ENCODE measurements around the gene TTC28.

The TTC28 gene

DNA sequence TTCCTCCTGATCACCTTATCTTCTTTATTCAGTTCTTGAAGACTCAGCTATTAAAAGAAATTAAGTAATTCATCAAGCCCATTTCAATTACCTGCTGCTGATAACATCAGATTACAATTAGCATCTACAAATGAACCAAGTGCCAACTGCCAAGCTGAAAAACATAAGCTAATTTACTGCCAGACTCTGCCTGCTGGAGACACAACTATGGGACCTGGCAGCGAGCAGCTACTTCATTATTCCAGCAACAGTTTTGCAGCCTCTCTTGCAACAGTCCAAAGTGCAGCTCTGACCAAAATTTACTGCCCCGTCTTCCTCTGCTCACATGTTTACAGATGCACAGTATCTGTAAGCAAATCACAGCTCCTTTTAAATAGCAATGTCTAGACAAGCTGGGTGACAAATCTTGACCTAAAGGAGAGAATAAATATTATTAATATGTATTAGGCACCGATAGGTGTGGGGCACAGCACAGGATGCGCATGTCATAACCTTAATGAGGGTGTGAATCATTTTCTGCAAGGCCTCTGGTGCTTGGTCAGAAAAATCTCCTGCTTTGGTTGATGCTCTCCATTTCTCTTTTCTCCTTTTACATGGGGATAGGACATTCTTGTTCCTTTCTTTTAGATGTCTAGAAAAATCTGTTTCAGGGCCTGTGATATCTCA is 528.4 kb downstream of the TTC28 start:
- H3K27me3 ChIP-seq (ENCODE audit: insufficient read depth, low read length, poor library complexity): no peaks in the 10 kb centered on the region
- no peaks in the 10 kb centered on the region for H3K79me2 ChIP-seq (ENCODE audit: control insufficient read depth, insufficient read depth, low read length)
- H3K79me1 ChIP-seq (ENCODE audit: low read length): no peaks in the 10 kb centered on the region
- no peak overlapping the region for H3K23ac ChIP-seq (ENCODE audit: low read length)
- H4K8ac ChIP-seq (ENCODE audit: low read depth, low read length): no peak overlapping the region
- no peak overlapping the region for H3K4ac ChIP-seq (ENCODE audit: low read depth, low read length)
- no peak overlapping the region for H2BK120ac ChIP-seq (ENCODE audit: low read depth, low read length)
- H3K9ac ChIP-seq (ENCODE audit: low read length): no peak overlapping the region
- no peak overlapping the region for H3K18ac ChIP-seq (ENCODE audit: low read length)
- H2BK5ac ChIP-seq (ENCODE audit: low read length): no peak overlapping the region
- no peak overlapping the region for H3K56ac ChIP-seq (ENCODE audit: low read length)
- H3K27ac ChIP-seq (ENCODE audit: low read depth, low read length): no peak overlapping the region
- H2AK5ac ChIP-seq (ENCODE audit: low read length): no peak overlapping the region
- DNase-seq: no peak
- no peak overlapping the region for H4K5ac ChIP-seq (ENCODE audit: low read length)
- no peak overlapping the region for H3K4me3 ChIP-seq (ENCODE audit: low read length)
- WGBS (ENCODE audit: extremely low coverage, insufficient coverage, low lambda C conversion rate): no CpG with 5 or more reads among the region's 4 CpGs
- H3K4me2 ChIP-seq (ENCODE audit: low read length): no peak overlapping the region
- no peaks in the 10 kb centered on the region for H3K36me3 ChIP-seq (ENCODE audit: control insufficient read depth, insufficient read depth, low read length)
- no peaks in the 10 kb centered on the region for H3K4me1 ChIP-seq (ENCODE audit: control insufficient read depth, low read depth, low read length)
- no peak overlapping the region for H2BK15ac ChIP-seq (replicated peaks; ENCODE audit: low read depth)

DNA sequence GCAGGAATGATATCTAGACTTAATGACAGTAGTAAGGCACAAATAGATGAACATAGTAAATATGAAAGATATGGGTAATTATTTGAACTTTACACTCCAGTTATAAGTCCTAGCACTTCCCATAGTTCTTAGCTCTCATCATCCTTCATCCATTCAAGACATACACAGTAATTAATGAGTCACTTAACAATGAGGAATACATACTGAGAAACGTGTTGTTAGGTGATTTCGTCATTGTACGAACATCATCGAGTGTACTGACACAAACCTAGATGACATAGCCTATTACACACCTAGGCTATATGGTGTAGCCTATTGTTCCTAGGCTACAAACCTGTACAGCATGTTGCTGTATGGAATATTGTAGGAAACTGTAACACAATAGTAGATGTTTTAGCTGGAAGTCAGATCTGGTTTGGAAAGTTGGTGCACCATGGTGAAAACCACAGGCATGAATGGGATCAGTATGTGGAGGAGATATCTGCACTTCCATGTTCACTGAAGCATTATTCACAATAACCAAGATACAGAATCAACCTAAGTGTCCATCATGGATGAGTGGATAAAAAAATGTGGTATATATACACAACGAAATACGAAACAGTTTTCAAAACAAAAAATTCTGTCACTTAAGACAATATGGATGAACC is 530.7 kb downstream of the TTC28 start:
- Histone ChIP-seq H2BK15ac (replicated peaks; ENCODE audit: low read depth) (no peak overlapping the region), H3K4me3 (ENCODE audit: low read length) (no peak overlapping the region), H3K9ac (ENCODE audit: low read length) (no peak overlapping the region), H3K18ac (ENCODE audit: low read length) (no peak overlapping the region), H2AK5ac (ENCODE audit: low read length) (no peak overlapping the region), H3K79me2 (ENCODE audit: control insufficient read depth, insufficient read depth, low read length) (no peaks in the 10 kb centered on the region), H2BK120ac (ENCODE audit: low read depth, low read length) (no peak overlapping the region), H3K27ac (ENCODE audit: low read depth, low read length) (no peak overlapping the region), H4K5ac (ENCODE audit: low read length) (no peak overlapping the region), H3K4ac (ENCODE audit: low read depth, low read length) (no peak overlapping the region), H3K36me3 (ENCODE audit: control insufficient read depth, insufficient read depth, low read length) (no peaks in the 10 kb centered on the region), H3K23ac (ENCODE audit: low read length) (no peak overlapping the region), H3K56ac (ENCODE audit: low read length) (no peak overlapping the region), H2BK5ac (ENCODE audit: low read length) (no peak overlapping the region), H3K4me1 (ENCODE audit: control insufficient read depth, low read depth, low read length) (no peaks in the 10 kb centered on the region), H3K4me2 (ENCODE audit: low read length) (no peak overlapping the region), H3K79me1 (ENCODE audit: low read length) (no peaks in the 10 kb centered on the region), H4K8ac (ENCODE audit: low read depth, low read length) (no peak overlapping the region), H3K27me3 (ENCODE audit: insufficient read depth, low read length, poor library complexity) (no peaks in the 10 kb centered on the region)
- no peak for DNase-seq
- WGBS (ENCODE audit: extremely low coverage, insufficient coverage, low lambda C conversion rate): no CpG with 5 or more reads among the region's 6 CpGs

DNA sequence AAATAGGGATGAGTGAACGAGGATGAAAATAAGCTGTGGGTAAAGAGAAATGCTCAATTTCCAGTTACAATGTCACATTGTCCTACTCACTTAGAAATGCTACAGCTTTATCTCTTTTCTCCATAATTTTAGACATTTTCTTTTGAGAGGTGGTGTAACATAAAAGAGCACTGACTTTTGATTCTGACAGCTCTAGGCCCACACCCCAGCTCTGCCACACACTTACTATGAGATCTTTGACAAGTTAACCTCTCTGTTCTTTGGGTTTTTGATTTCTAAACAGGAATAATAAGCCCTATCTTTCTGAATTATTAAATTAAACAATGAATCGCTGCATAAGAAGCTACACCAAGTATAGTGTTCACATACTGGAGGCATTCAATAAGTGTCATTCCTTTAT is 532.2 kb downstream of the TTC28 start:
- no peak overlapping the region for H2AK5ac ChIP-seq (ENCODE audit: low read length)
- no peak overlapping the region for H3K23ac ChIP-seq (ENCODE audit: low read length)
- H3K4me1 ChIP-seq (ENCODE audit: control insufficient read depth, low read depth, low read length): no peaks in the 10 kb centered on the region
- no peak overlapping the region for H2BK120ac ChIP-seq (ENCODE audit: low read depth, low read length)
- H2BK5ac ChIP-seq (ENCODE audit: low read length): no peak overlapping the region
- H3K18ac ChIP-seq (ENCODE audit: low read length): no peak overlapping the region
- H4K8ac ChIP-seq (ENCODE audit: low read depth, low read length): no peak overlapping the region
- WGBS (ENCODE audit: extremely low coverage, insufficient coverage, low lambda C conversion rate): no CpG with 5 or more reads among the region's 2 CpGs
- no peaks in the 10 kb centered on the region for H3K36me3 ChIP-seq (ENCODE audit: control insufficient read depth, insufficient read depth, low read length)
- H3K9ac ChIP-seq (ENCODE audit: low read length): no peak overlapping the region
- H3K56ac ChIP-seq (ENCODE audit: low read length): no peak overlapping the region
- H3K27ac ChIP-seq (ENCODE audit: low read depth, low read length): no peak overlapping the region
- no peaks in the 10 kb centered on the region for H3K79me1 ChIP-seq (ENCODE audit: low read length)
- H2BK15ac ChIP-seq (replicated peaks; ENCODE audit: low read depth): no peak overlapping the region
- no peak overlapping the region for H3K4me2 ChIP-seq (ENCODE audit: low read length)
- H3K79me2 ChIP-seq (ENCODE audit: control insufficient read depth, insufficient read depth, low read length): no peaks in the 10 kb centered on the region
- H3K4me3 ChIP-seq (ENCODE audit: low read length): no peak overlapping the region
- H3K27me3 ChIP-seq (ENCODE audit: insufficient read depth, low read length, poor library complexity): no peaks in the 10 kb centered on the region
- no peak overlapping the region for H3K4ac ChIP-seq (ENCODE audit: low read depth, low read length)
- no peak overlapping the region for H4K5ac ChIP-seq (ENCODE audit: low read length)
- DNase-seq: no peak

DNA sequence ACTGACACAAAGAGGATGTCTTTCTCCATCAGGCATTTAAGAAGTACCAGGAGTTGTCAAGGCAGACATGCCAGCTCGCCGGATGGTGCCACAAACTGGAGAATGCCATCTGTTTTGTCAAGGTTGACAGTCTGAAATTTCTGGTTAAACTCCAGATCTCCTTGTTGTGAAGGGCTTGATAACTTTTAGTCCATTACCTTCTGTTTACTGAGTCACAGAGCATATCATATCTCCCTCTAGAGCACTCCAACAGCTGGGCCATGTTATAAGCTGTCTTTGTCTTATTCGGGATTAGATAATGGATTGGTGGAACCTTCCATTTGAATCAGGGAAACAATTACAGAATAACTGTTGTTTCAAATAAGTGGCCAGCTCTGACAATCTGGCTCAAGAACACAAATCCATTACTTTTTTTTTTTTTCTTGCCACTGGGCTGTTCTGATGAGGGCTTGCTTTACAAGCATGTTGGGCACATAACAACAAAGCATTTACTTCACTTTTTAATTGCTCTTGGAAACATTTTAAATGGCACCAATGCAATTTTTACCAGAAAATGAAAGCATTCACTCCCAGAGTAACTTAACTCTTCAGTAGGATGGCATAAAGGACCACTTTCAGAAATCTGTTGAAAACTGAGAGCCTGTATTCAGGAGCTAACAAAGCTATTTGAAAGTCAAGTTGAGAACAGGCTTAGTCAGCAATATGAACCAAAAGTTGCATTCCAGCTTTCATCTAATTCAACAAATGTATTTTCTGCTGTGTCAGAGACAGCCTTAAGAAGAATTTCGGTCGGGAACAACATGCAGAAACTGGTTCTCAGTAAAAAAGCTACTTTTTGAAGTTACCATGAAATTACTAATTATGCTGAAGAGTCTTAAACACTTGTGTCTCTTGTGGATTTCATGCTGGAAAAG is 533.0 kb downstream of the TTC28 start:
- Histone ChIP-seq H3K79me1 (ENCODE audit: low read length) (no peaks in the 10 kb centered on the region), H3K27ac (ENCODE audit: low read depth, low read length) (no peak overlapping the region), H4K8ac (ENCODE audit: low read depth, low read length) (no peak overlapping the region), H3K36me3 (ENCODE audit: control insufficient read depth, insufficient read depth, low read length) (no peaks in the 10 kb centered on the region), H2BK5ac (ENCODE audit: low read length) (no peak overlapping the region), H2BK15ac (replicated peaks; ENCODE audit: low read depth) (no peak overlapping the region), H3K9ac (ENCODE audit: low read length) (no peak overlapping the region), H3K4me1 (ENCODE audit: control insufficient read depth, low read depth, low read length) (no peaks in the 10 kb centered on the region), H3K4me3 (ENCODE audit: low read length) (no peak overlapping the region), H3K4me2 (ENCODE audit: low read length) (no peak overlapping the region), H2BK120ac (ENCODE audit: low read depth, low read length) (no peak overlapping the region), H3K4ac (ENCODE audit: low read depth, low read length) (no peak overlapping the region), H3K18ac (ENCODE audit: low read length) (no peak overlapping the region), H3K23ac (ENCODE audit: low read length) (no peak overlapping the region), H3K79me2 (ENCODE audit: control insufficient read depth, insufficient read depth, low read length) (no peaks in the 10 kb centered on the region), H4K5ac (ENCODE audit: low read length) (no peak overlapping the region), H3K27me3 (ENCODE audit: insufficient read depth, low read length, poor library complexity) (no peaks in the 10 kb centered on the region), H2AK5ac (ENCODE audit: low read length) (no peak overlapping the region), H3K56ac (ENCODE audit: low read length) (no peak overlapping the region)
- DNase-seq: no peak
- no CpG with 5 or more reads among the region's 5 CpGs for WGBS (ENCODE audit: extremely low coverage, insufficient coverage, low lambda C conversion rate)

DNA sequence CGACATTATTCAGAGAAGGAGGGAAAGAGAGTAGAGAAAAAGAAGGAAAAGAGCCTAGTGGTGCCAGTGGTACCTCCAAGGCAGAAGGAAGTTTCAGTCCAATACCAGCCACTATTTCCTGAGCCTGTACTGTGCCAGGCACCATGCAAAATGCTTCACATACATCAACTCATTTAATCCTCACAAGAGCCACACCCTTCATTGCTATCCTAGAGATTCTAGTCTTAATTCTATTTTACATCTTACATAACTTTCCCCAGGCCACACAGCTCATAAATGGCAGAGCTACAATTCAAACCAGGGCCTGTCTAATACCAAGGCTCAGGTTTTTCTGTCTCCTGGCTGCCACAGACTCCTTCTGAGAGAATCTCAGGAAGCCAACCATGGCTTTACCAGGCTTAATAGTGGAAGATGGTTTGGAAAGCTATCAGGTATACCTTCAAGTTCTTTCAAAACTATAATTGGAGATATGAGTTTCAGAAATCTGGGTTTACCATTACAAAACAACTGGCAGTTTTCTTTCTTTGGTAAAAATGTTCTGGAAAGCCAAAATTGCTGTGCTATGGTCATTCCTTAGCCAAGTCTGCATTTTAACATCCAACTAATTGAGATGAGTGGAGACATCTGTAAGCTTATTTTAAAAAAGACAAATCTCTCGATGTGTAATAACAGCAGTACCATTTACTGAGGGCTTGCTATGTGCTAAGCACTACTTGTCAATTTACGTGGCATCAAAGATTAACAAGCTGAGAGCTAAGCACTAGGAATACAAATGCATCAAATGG is 535.5 kb downstream of the TTC28 start:
- H4K5ac ChIP-seq (ENCODE audit: low read length): no peak overlapping the region
- no peak overlapping the region for H2BK120ac ChIP-seq (ENCODE audit: low read depth, low read length)
- H2BK5ac ChIP-seq (ENCODE audit: low read length): no peak overlapping the region
- no peak overlapping the region for H3K4me3 ChIP-seq (ENCODE audit: low read length)
- H3K9ac ChIP-seq (ENCODE audit: low read length): no peak overlapping the region
- DNase-seq: no peak
- no peak overlapping the region for H3K4ac ChIP-seq (ENCODE audit: low read depth, low read length)
- H2AK5ac ChIP-seq (ENCODE audit: low read length): no peak overlapping the region
- no peaks in the 10 kb centered on the region for H3K79me2 ChIP-seq (ENCODE audit: control insufficient read depth, insufficient read depth, low read length)
- no peak overlapping the region for H4K8ac ChIP-seq (ENCODE audit: low read depth, low read length)
- H3K18ac ChIP-seq (ENCODE audit: low read length): no peak overlapping the region
- no peaks in the 10 kb centered on the region for H3K36me3 ChIP-seq (ENCODE audit: control insufficient read depth, insufficient read depth, low read length)
- H2BK15ac ChIP-seq (replicated peaks; ENCODE audit: low read depth): no peak overlapping the region
- WGBS (ENCODE audit: extremely low coverage, insufficient coverage, low lambda C conversion rate): no CpG with 5 or more reads among the region's 3 CpGs
- H3K27ac ChIP-seq (ENCODE audit: low read depth, low read length): no peak overlapping the region
- H3K79me1 ChIP-seq (ENCODE audit: low read length): no peaks in the 10 kb centered on the region
- no peak overlapping the region for H3K4me2 ChIP-seq (ENCODE audit: low read length)
- H3K4me1 ChIP-seq (ENCODE audit: control insufficient read depth, low read depth, low read length): no peaks in the 10 kb centered on the region
- H3K27me3 ChIP-seq (ENCODE audit: insufficient read depth, low read length, poor library complexity): no peaks in the 10 kb centered on the region
- no peak overlapping the region for H3K23ac ChIP-seq (ENCODE audit: low read length)
- H3K56ac ChIP-seq (ENCODE audit: low read length): no peak overlapping the region

Measured in mesendoderm (in vitro differentiated cells).